IPS-18c (cell line): ENCODE measurements around the gene RPTOR.

Source experiments
- H3K4me3 ChIP-seq: 2 replicates; pipeline ENCODE4 v1.7.0; 2013; ENCODE audit warnings: low read depth, mild to moderate bottlenecking, low read length, moderate library complexity; ENCODE audit not compliant: insufficient read depth
- H3K9me3 ChIP-seq: one replicate; pipeline ENCODE4 v1.6.1; 2013; ENCODE audit warnings: mild to moderate bottlenecking, low read length, moderate library complexity; ENCODE audit not compliant: control insufficient read depth, insufficient read depth

RPTOR gene

GRCh38 chr17:80778716-80779115 is 234.1 kb downstream of the RPTOR start:
- Histone ChIP-seq H3K4me3 (no peak overlapping the region), H3K9me3 (no peaks in the 10 kb centered on the region)

GRCh38 chr17:80779336-80779735 is 234.7 kb downstream of the RPTOR start:
- no peak overlapping the region for H3K4me3 ChIP-seq
- H3K9me3 ChIP-seq, result no peaks in the 10 kb centered on the region

GRCh38 chr17:80779961-80780380 is 235.3 kb downstream of the RPTOR start:
- H3K9me3 ChIP-seq, result no peaks in the 10 kb centered on the region
- no peak overlapping the region for H3K4me3 ChIP-seq

DNA sequence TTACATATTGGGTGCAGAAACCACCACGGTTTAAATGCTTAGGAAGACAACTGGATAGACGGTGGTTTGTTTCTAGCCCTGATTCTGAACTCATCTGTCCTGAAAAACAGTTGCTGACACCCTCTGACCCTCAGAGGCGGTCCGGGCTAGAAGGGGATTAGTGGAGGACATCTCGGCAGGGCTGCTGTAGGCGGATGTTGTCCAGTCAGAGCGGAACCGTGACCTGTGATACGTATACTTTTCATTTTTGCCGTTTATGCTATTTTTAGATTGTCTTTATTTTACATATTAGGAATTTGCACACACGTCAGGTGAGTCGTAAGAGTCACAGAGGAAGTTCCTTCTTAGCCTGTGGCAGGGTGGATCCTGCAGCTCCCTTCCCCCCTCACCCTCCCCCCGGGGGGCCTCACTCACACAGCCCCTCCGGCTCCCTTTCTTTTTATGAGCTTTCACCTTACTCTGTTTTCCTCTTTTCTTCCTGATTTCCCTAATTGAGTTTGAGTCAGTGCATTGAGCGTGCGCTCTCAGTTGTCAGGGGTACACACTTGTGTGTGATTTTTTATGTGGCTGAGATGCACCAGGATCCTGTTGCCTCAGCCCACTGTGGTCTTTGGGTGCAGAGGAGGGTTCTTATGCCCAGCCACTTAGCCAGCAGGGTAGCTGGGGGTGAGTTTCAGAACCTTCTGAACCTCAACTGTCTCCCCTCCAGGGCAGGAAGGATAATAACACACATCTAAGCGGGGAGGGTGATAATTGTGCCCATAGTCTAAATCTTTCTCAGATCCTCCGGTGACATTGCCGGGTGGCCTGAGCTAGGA is 236.0 kb downstream of the RPTOR start:
- Histone ChIP-seq H3K9me3 (no peaks in the 10 kb centered on the region), H3K4me3 (no peak overlapping the region)

DNA sequence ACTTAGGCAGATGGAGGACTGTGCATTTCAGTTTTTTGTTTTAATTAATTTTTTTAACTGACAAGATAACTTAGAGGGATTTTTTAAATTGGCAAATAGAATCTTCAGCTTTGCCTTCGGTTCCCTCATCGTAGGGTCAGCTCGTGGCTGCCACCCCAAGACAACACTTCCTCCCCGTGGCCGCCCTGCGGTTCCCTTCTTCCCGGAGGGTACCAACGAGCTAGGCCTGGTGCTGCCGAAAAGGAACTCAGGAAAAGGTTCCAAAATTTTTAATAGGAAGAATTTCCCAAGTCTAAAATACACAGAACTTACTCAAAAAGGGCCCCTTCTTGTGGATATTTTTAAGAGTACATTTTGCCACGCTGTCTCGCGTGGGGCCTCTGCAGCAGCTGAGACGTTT is 236.6 kb downstream of the RPTOR start:
- no peak overlapping the region for H3K4me3 ChIP-seq
- no peaks in the 10 kb centered on the region for H3K9me3 ChIP-seq

DNA sequence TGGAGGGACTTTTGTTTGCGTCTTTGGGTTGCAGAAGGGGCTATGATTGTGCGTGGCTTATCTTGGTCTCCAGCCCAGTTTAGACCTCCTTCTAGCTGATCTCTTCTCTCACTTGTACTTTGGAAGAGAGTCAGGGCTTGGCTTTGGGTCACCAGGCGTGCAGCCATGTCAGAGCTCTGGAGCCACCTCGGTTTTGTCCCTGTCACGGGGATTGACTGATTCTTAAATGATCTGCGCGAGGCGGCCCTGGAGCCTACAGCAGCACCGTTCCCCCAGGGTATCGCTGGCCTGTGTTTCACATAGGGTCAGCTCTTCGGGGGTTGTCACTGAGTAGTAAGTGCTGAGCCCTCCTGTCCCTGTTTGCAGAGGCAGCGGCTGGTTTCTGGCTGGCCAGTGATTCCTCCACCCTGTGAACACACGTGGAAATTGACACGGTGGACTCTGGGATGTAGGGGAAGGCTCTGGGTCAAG is 237.2 kb downstream of the RPTOR start:
- Histone ChIP-seq H3K4me3 (no peak overlapping the region), H3K9me3 (no peaks in the 10 kb centered on the region)

DNA sequence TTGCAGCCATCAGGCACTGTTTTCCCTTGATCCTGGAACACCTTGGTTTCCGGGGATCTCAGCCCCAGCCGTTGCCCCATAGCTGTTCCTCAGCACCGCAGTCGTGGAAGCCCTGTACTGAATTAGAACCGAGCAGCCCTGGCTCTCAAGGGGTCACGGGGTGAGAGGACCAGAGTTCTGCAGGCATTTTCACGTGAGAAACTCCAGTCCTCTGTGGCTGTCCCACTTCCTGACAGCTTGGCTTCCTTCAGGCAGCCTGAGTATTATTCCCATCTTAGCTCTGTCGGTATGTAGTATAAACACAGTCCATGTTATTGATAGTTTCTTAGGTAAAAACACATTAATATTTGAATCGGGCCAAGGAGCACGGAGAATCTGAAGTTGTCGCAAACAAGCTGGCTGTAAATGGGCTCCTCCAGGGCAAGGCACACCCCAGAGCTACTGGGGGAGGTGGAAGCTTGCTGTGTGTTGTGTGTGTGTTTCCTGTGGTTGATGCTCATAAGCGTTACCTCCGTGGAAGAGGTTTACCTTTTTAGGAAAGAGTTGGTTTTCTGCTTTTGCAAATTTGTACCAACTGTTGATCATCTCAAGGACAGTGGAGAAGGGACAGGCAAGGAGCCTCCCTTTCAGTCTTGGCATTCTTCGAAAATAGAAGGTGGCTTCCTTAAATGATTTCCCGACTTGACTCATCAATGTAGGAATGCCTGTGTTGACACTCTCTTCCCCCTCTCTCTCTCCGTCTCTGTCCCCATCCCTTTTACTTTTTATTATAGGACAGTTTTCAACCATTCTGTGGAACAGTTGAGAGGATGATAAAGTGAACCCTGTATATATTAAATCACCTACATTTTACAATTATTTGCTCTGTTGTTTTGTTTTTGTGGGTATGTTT is 238.1 kb downstream of the RPTOR start:
- H3K4me3 ChIP-seq, result no peak overlapping the region
- H3K9me3 ChIP-seq, result no peaks in the 10 kb centered on the region

DNA sequence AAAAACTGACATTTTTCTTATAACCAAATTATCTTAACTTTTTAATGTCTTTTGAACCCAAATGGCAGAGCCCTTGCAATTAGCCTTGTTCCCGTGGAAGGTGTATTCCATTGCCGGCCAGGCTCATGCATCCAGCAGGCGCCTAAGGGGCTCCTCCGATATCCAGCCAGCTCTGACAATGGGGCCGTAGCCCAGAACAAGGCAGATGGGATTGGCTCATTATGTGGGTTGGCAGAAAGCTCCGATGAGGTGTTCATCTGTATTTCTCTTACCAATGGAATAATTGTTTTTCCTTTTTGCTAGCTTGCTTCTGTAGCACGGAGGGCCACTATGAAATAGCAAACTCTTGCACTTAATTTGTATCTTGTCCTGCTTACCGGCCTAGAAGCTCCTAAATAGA is 238.8 kb downstream of the RPTOR start:
- H3K4me3 ChIP-seq, result no peak overlapping the region
- no peaks in the 10 kb centered on the region for H3K9me3 ChIP-seq

DNA sequence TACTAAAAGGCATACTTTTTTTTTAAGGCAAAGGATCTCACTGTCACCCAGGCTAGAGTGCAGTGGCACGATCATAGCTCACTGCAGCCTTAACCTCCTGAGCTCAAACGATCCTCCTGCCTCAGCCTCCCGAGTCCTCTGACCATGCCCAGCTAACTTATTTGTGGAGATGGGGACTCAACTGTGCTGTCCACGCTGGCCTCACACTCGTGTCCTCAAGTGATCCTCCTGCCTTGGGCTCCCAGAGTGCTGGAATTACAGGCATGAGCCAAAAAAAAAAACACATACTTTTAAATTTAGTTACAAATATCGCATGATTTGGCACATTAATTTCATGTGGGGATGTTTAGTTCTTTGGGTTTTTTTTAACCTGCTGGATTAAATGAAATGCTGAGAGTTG is 239.3 kb downstream of the RPTOR start:
- Histone ChIP-seq H3K4me3 (no peak overlapping the region), H3K9me3 (no peaks in the 10 kb centered on the region)

GRCh38 chr17:80785477-80786178 is 241.0 kb downstream of the RPTOR start:
- no peaks in the 10 kb centered on the region for H3K9me3 ChIP-seq
- H3K4me3 ChIP-seq, result no peak overlapping the region

- H3K4me3 ChIP-seq, result no peak overlapping the region
- H3K9me3 ChIP-seq, result no peaks in the 10 kb centered on the region
Observed at GRCh38 chr17:80786470-80786869, 241.8 kb downstream of the RPTOR start.

GRCh38 chr17:80786887-80787286 is 242.2 kb downstream of the RPTOR start:
- Histone ChIP-seq H3K9me3 (no peaks in the 10 kb centered on the region), H3K4me3 (no peak overlapping the region)

GRCh38 chr17:80787881-80788280 is 243.2 kb downstream of the RPTOR start:
- Histone ChIP-seq H3K9me3 (no peaks in the 10 kb centered on the region), H3K4me3 (no peak overlapping the region)

DNA sequence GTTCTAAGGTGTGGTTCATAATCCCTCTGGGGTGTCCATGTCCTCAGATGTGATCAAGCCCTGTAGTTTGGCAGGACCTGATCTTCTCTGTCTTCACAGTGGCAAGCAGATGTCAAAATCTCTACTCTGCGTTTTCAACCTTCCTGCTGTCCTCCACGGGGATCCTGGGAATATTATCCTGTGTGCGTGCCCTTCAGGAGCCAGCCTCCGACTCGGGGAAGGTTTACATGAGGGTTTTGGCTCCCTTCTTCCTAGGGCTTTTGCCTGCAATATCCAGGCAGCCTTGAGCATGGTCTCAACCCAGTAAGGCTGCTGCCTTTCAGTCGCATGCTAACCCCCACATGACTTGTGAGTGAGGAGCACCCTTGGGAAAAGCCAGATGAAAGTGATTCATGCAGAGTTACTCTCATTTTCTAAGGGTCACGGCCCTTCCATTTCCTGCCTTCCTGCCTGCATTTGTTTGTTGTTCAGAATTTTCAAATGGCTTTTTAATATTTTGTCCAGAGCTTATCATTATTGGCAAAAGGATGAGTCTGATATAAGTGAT is 244.8 kb downstream of the RPTOR start:
- no peaks in the 10 kb centered on the region for H3K9me3 ChIP-seq
- no peak overlapping the region for H3K4me3 ChIP-seq

- no peak overlapping the region for H3K4me3 ChIP-seq
Observed at GRCh38 chr17:80790021-80790765, 245.6 kb downstream of the RPTOR start.

DNA sequence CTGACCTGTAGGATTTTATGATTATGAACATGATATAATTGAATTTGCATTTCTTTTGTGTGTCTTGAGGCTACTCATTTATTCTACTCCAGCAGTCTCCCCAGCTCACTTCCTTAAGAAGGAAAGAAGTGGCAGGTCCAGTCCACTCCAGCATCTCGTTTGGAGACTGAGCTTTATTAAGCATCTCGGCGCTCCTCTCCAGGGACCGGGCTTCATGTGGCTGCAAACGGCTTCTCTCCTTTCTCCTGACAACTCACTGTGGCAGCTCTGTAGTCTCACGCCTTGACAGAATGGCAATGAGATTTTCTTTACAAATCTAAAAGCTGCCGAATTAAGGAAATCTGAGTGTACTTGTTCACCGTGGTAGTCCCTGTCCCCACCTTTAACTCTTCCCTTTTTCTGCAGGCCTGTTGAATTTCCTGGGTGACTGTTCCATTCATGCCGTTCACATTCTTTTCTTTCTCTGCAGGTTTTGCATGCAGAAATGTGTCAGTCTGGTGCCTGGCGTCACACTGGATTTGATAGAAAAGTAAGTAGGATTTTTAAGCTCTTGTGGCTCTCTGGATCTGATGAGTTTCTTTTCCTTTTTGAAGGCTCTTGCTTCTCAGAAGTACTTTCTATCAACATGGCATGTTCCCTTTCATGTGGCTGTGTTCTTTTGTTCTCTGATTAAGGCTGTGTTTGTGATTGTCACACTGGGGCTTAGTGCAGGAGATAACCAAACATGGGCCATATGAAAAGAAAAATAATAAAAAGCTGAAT is 246.5 kb downstream of the RPTOR start:
- Histone ChIP-seq H3K4me3 (no peak overlapping the region), H3K9me3 (no peaks in the 10 kb centered on the region)

More at GRCh38 chr17:80790021-80790765, 245.6 kb downstream of the RPTOR start:
- H3K9me3 ChIP-seq, result no peaks in the 10 kb centered on the region
